K562 (cell line): ENCODE measurements around the gene ZSCAN1. TPM values are rescaled to one million over a fixed set of nuclear protein-coding genes. Genes with fewer than 3 reads are reported as not detected.

ENCODE experiments used
- ARHGAP35 ChIP-seq: fragments of 450-650 bp; IDR thresholded peaks from 2 replicates; pipeline ENCODE4 v1.6.1; 2018; ENCODE audit not compliant: partially characterized antibody
- ARID3B ChIP-seq: fragments of 250-450 bp; sonication (Bioruptor Pico); IDR thresholded peaks from 2 replicates; pipeline ENCODE4 v1.4.0; 2020; ENCODE audit warnings: borderline replicate concordance
- CCNT2 ChIP-seq: IDR thresholded peaks from 2 replicates; pipeline ENCODE4 v1.6.1; 2011; ENCODE audit warnings: borderline replicate concordance, low read depth, mild to moderate bottlenecking, moderate library complexity, mixed read lengths, low read length; ENCODE audit not compliant: insufficient read length; ENCODE audit errors: extremely low read depth
- ETS1 ChIP-seq: conservative IDR thresholded peaks from 2 replicates; pipeline ENCODE4 v1.6.1; 2011; ENCODE audit warnings: low read depth, mild to moderate bottlenecking, low read length; ENCODE audit not compliant: control insufficient read depth
- GTF2B ChIP-seq: IDR thresholded peaks from 2 replicates; pipeline ENCODE4 v1.6.1; 2011; ENCODE audit not compliant: insufficient read length; ENCODE audit errors: extremely low read depth
- MEIS2 ChIP-seq: fragments of 450-650 bp; IDR thresholded peaks from 2 replicates; pipeline ENCODE4 v1.6.1; 2014; ENCODE audit warnings: mild to moderate bottlenecking; ENCODE audit not compliant: partially characterized antibody
- RBM17 ChIP-seq: fragments of 200-400 bp; formaldehyde crosslinking; IDR thresholded peaks from 2 replicates; pipeline ENCODE4 v1.6.1; 2017; ENCODE audit warnings: low read depth, mild to moderate bottlenecking, low read length, borderline replicate concordance
- THAP7 ChIP-seq: fragments of 250-450 bp; sonication (Bioruptor Pico); IDR thresholded peaks from 2 replicates; pipeline ENCODE4 v1.5.0; 2021
- polyA plus RNA-seq, 8 experiments: library from polyadenylated mRNA; depleted of rRNA in 4 of 8; stranded (reverse) in 5 of 8; unstranded in 3 of 8; fragments of >200 nt; fragmentation: Nextera tagmentation in 2 of 8; fragmentation: Illumina TruSeq in 1 of 8; extraction: Ambion mirVana in 2 of 8; extraction: Trizol in 1 of 8; gene quantifications; 2 replicates each; pipeline versions ENCODE4 v1.2.1 to v1.2.3, GENCODE V29; 2011 to 2014; ENCODE audit warnings: inconsistent platforms in 1 of 8, missing spikeins in 1 of 8
- total RNA-seq, 7 experiments: library from RNA; depleted of rRNA in 6 of 7; stranded (reverse); fragments of >200 nt in 6 of 7; fragmentation: Illumina TruSeq in 2 of 7; extraction: Trizol in 2 of 7; gene quantifications; 2 replicates each; pipeline versions ENCODE4 v1.2.1 to v1.2.3, GENCODE V29; 2011 to 2021; ENCODE audit warnings: low replicate concordance in 1 of 7
- TF ChIP-seq, protein P1 (sequence below): IDR thresholded peaks from 3 replicates; pipeline ENCODE4 v1.6.1; 2011; ENCODE audit warnings: borderline replicate concordance, mild to moderate bottlenecking, moderate library complexity; ENCODE audit not compliant: insufficient read length; ENCODE audit errors: extremely low read depth
- TF ChIP-seq, protein P2 (sequence below): sonication (generic); formaldehyde crosslinking; IDR thresholded peaks from 2 replicates; pipeline ENCODE4 v1.8.1; 2022; ENCODE audit warnings: missing genetic modification reagents
- TF ChIP-seq, protein P3 (sequence below), 3 experiments: fragments of 200-800 bp in 1 of 3; sonication (Bioruptor generic) in 1 of 3; sonication (generic) in 1 of 3; formaldehyde crosslinking in 1 of 3; IDR thresholded peaks; 2 replicates each; pipeline versions ENCODE4 v1.6.1 to v1.8.0; 2016 to 2022; ENCODE audit warnings: mild to moderate bottlenecking in 2 of 3, missing compliant biosample characterization in 2 of 3, missing genetic modification characterization in 2 of 3, missing genetic modification reagents in 1 of 3
- TF ChIP-seq, protein P4 (sequence below): sonication (generic); formaldehyde crosslinking; IDR thresholded peaks from 2 replicates; pipeline ENCODE4 v1.9.0; 2022; ENCODE audit warnings: mild to moderate bottlenecking, missing genetic modification reagents

ZSCAN1 gene
- total and polyA plus RNA-seq, 9 of the 15 experiments (the other 6 are each of a cell fraction or from before 2014, with no cell fraction given): not detected

DNA sequence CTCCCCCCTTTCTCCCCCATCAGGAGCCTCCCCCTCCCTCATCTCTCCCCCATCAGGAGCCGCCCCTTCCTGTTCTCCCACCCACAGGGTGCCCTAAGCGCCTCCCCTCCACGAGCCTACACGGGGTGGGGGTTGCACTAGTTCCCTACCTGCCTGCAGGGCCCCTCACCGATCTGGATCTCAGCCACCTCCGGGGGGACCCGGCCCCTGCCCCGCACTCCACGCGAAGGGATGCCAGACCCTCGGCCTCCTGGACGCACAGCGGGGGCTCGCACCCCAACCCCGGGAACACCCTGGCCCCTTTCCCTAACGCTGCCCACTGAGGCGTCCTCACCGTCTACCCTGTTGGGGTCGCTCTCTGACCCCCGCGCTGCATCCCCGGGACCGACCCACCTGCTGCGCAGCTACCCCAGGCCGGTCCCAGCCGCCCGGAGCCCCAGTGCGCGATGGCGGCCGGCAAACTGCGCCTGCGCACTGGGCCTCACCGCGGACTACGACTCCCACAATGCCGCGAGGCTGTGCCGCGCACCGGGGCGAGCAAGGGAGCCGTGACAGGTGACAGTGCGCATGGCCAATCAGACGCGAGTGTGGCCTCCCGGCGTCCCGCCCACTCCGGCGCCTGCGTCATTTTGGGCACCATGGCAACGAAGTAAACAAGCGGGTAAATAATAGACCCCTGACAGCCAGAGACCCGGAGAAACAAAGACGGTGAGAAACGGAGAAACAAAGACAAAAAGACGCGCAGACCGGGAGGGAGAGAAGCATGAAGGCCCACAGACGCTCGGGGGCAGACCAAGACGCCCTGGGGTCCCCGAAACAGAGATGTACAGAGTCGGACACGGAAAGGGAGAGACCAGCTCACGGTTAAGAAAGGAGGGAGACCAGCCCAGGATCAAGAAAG is 64.2 kb downstream of the ZSCAN1 start, which contains the start of gene ZSCAN18 (continued):
- TF ChIP-seq ARID3B (CRISPR knock-in tag) (no peak), GTF2B (no peak), MEIS2 (peak; percentile 69), RBM17 (no peak), CCNT2 (peak; percentile 22), ETS1 (no peak), ARHGAP35 (no peak), THAP7 (CRISPR knock-in tag) (no peak)
- TF ChIP-seq, protein P1, sequence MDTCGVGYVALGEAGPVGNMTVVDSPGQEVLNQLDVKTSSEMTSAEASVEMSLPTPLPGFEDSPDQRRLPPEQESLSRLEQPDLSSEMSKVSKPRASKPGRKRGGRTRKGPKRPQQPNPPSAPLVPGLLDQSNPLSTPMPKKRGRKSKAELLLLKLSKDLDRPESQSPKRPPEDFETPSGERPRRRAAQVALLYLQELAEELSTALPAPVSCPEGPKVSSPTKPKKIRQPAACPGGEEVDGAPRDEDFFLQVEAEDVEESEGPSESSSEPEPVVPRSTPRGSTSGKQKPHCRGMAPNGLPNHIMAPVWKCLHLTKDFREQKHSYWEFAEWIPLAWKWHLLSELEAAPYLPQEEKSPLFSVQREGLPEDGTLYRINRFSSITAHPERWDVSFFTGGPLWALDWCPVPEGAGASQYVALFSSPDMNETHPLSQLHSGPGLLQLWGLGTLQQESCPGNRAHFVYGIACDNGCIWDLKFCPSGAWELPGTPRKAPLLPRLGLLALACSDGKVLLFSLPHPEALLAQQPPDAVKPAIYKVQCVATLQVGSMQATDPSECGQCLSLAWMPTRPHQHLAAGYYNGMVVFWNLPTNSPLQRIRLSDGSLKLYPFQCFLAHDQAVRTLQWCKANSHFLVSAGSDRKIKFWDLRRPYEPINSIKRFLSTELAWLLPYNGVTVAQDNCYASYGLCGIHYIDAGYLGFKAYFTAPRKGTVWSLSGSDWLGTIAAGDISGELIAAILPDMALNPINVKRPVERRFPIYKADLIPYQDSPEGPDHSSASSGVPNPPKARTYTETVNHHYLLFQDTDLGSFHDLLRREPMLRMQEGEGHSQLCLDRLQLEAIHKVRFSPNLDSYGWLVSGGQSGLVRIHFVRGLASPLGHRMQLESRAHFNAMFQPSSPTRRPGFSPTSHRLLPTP: no peak
- TF ChIP-seq, protein P2, sequence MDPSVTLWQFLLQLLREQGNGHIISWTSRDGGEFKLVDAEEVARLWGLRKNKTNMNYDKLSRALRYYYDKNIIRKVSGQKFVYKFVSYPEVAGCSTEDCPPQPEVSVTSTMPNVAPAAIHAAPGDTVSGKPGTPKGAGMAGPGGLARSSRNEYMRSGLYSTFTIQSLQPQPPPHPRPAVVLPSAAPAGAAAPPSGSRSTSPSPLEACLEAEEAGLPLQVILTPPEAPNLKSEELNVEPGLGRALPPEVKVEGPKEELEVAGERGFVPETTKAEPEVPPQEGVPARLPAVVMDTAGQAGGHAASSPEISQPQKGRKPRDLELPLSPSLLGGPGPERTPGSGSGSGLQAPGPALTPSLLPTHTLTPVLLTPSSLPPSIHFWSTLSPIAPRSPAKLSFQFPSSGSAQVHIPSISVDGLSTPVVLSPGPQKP (CRISPR knock-in tag): no peak
- TF ChIP-seq, protein P3, sequence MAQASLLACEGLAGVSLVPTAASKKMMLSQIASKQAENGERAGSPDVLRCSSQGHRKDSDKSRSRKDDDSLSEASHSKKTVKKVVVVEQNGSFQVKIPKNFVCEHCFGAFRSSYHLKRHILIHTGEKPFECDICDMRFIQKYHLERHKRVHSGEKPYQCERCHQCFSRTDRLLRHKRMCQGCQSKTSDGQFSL (CRISPR knock-in tag; IDR thresholded peaks at IDR 0.05): no peak
- TF ChIP-seq, protein P3 (tag; IDR thresholded peaks at IDR 0.05): no peak
- TF ChIP-seq, protein P4, sequence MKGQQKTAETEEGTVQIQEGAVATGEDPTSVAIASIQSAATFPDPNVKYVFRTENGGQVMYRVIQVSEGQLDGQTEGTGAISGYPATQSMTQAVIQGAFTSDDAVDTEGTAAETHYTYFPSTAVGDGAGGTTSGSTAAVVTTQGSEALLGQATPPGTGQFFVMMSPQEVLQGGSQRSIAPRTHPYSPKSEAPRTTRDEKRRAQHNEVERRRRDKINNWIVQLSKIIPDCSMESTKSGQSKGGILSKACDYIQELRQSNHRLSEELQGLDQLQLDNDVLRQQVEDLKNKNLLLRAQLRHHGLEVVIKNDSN: peak; percentile 74
